B cell (primary cell): ENCODE results near the gene RNMT. TPM values are rescaled to one million over a fixed set of nuclear protein-coding genes. Genes with fewer than 3 reads are reported as not detected.

Experiments used
- ATAC-seq: fragments of 200-7000 bp; cut with Tn5 transposase; one replicate; pipeline ENCODE4 v1.10.0; 2021; ENCODE audit warnings: low read depth, mild to moderate bottlenecking, moderate number of reproducible peaks, moderate library complexity
- CTCF ChIA-PET: fragments of 350-600 bp; sonication (Branson Sonifier 250); formaldehyde crosslinking; loops from one replicate; lab custom pipeline; 2021; ENCODE audit warnings: antibody characterized with exemption, inconsistent platforms; lab: Charles Lee
- POLR2A ChIA-PET: fragments of 350-600 bp; sonication (Branson Sonifier 250); formaldehyde crosslinking; loops from one replicate; lab custom pipeline; 2021; ENCODE audit warnings: antibody characterized with exemption; lab: Charles Lee
- DNase-seq: peaks from one replicate; pipeline ENCODE4 v3.0.0; 2013
- H2AFZ ChIP-seq: 2 replicates; pipeline ENCODE4 v1.6.1; 2012; ENCODE audit warnings: mild to moderate bottlenecking, low read depth, low read length; ENCODE audit not compliant: insufficient read depth, poor library complexity, severe bottlenecking
- H3K27ac ChIP-seq, 2 donors: 1 replicate in 1 of 2; 2 replicates in 1 of 2; pipeline ENCODE4 v1.5.1; 2012 to 2013; ENCODE audit warnings: low read length in 2 of 2, mild to moderate bottlenecking in 2 of 2, moderate library complexity in 1 of 2
- H3K27me3 ChIP-seq, 4 experiments: fragments of 200-600 bp in 1 of 4; sonication (generic) in 1 of 4; replicated peaks in 1 of 4; 1 replicate in 2 of 4; 2 replicates in 2 of 4; pipeline versions ENCODE4 v1.6.1 to v1.7.0; 2013 to 2016; ENCODE audit warnings: low read length in 3 of 4, mild to moderate bottlenecking in 2 of 4, mixed read lengths in 1 of 4, moderate library complexity in 1 of 4; ENCODE audit not compliant: insufficient read depth in 4 of 4, control insufficient read depth in 3 of 4; ENCODE audit errors: control extremely low read depth in 1 of 4
- H3K36me3 ChIP-seq, 2 experiments: replicated peaks in 1 of 2; 1 replicate in 1 of 2; 2 replicates in 1 of 2; pipeline versions ENCODE4 v1.6.1 to v1.7.1; 2013; ENCODE audit warnings: low read length in 1 of 2; ENCODE audit not compliant: insufficient read depth in 2 of 2, control insufficient read depth in 1 of 2; ENCODE audit errors: control extremely low read depth in 1 of 2, extremely low read depth in 1 of 2
- H3K4me1 ChIP-seq, 2 donors: fragments of 200-600 bp in 1 of 2; sonication (generic) in 1 of 2; 1 replicate in 1 of 2; 2 replicates in 1 of 2; pipeline versions ENCODE4 v1.5.1 to v1.6.1; 2013 to 2017; ENCODE audit warnings: low read length in 2 of 2; ENCODE audit not compliant: control insufficient read depth in 2 of 2, insufficient read depth in 2 of 2
- H3K4me2 ChIP-seq: replicated peaks from 2 replicates; pipeline ENCODE3; 2012; ENCODE audit warnings: mild to moderate bottlenecking, low read depth, low read length; ENCODE audit not compliant: poor library complexity, severe bottlenecking
- H3K4me3 ChIP-seq, 5 experiments: fragments of 200-600 bp in 1 of 5; sonication (generic) in 1 of 5; 1 replicate in 3 of 5; 2 replicates in 2 of 5; pipeline versions ENCODE4 v1.5.1 to v1.7.0; 2011 to 2016; ENCODE audit warnings: low read length in 4 of 5, mild to moderate bottlenecking in 4 of 5, low read depth in 2 of 5, control low read depth in 1 of 5, moderate library complexity in 1 of 5; ENCODE audit not compliant: insufficient read depth in 1 of 5; ENCODE audit errors: control extremely low read depth in 1 of 5, extremely low read depth in 1 of 5
- H3K79me2 ChIP-seq: fragments of 200-600 bp; sonication (generic); one replicate; pipeline ENCODE4 v1.6.0; 2016; ENCODE audit warnings: low read length; ENCODE audit not compliant: control insufficient read depth, insufficient read depth
- H3K9ac ChIP-seq: fragments of 200-600 bp; sonication (generic); 2 replicates; pipeline ENCODE4 v1.6.1; 2017; ENCODE audit warnings: mild to moderate bottlenecking, low read length, moderate library complexity
- H3K9me3 ChIP-seq, 3 donors: one replicate each; pipeline versions ENCODE4 v1.6.1 to v1.7.1; 2013; ENCODE audit warnings: low read length in 2 of 3; ENCODE audit not compliant: control insufficient read depth in 2 of 3, insufficient read depth in 1 of 3; ENCODE audit errors: control extremely low read depth in 1 of 3
- H4K20me1 ChIP-seq: 2 replicates; pipeline ENCODE4 v1.6.0; 2012; ENCODE audit warnings: mild to moderate bottlenecking, low read length; ENCODE audit not compliant: insufficient read depth, control insufficient read depth, poor library complexity, severe bottlenecking
- H3K27ac Mint-ChIP-seq: one replicate; pipeline ENCODE4 v1.8.0; 2021; ENCODE audit warnings: mixed read lengths
- H3K27me3 Mint-ChIP-seq: one replicate; pipeline ENCODE4 v1.8.0; 2021; ENCODE audit warnings: mixed read lengths
- H3K4me1 Mint-ChIP-seq: one replicate; pipeline ENCODE4 v1.8.0; 2021; ENCODE audit warnings: mixed read lengths
- H3K4me3 Mint-ChIP-seq: one replicate; pipeline ENCODE4 v1.8.0; 2021; ENCODE audit warnings: mixed read lengths
- H3K9me3 Mint-ChIP-seq: one replicate; pipeline ENCODE4 v1.8.0; 2022; ENCODE audit warnings: mixed read lengths; ENCODE audit not compliant: insufficient read depth
- CTCF ChIP-seq: fragments of 200-600 bp; IDR thresholded peaks from one replicate; pipeline ENCODE4 v1.8.0; 2022; ENCODE audit warnings: antibody characterized with exemption, mild to moderate bottlenecking
- EZH2 ChIP-seq: IDR thresholded peaks from 2 replicates; pipeline ENCODE4 v1.6.1; 2012; ENCODE audit warnings: borderline replicate concordance, low read depth, mild to moderate bottlenecking, moderate library complexity, low read length; ENCODE audit not compliant: insufficient read depth, poor library complexity, severe bottlenecking
- WGBS: methylation state at CpG from one replicate; pipeline ENCODE4 v1.1.5; 2013; ENCODE audit warnings: missing lambda C conversion rate; ENCODE audit not compliant: insufficient coverage; 5-methylcytosine and 5-hydroxymethylcytosine counted together
- intact Hi-C: fragments of 100-400 bp; cut with micrococcal nuclease; formaldehyde crosslinking; loops from one replicate; pipeline ENCODE4 v1.10.0; 2022
- polyA plus RNA-seq: library from polyadenylated mRNA; depleted of rRNA; stranded (reverse); fragments of >200 nt; gene quantifications from 2 replicates; pipeline ENCODE4 v1.2.3, GENCODE V29; 2012
- total RNA-seq, 2 donors: library from RNA; stranded (reverse); fragments of 120-200 nt in 1 of 2; gene quantifications; 1 replicate in 1 of 2; 2 replicates in 1 of 2; pipeline versions ENCODE4 v1.2.3 to v1.2.4, GENCODE V29; 2013 to 2022

The RNMT gene
- total and polyA plus RNA-seq, 2 donors (not counting 1 experiment from before 2014, with no cell fraction given): 15.4 to 57.8 TPM

- TF ChIP-seq EZH2: no peak
- TF ChIP-seq CTCF: no peak
- H2AFZ ChIP-seq: no peak overlapping the region
- intact Hi-C loops: no loop called here
- H3K79me2 ChIP-seq: no peaks in the 10 kb centered on the region
- peaks cover 0 to 9% (median 1%) of the 10 kb centered on the region in 3 donors for H3K9me3 ChIP-seq
- ATAC-seq: no peak
- Mint-ChIP-seq H3K9me3 (no peaks in the 10 kb centered on the region), H3K27me3 (peaks cover 6% of the 10 kb centered on the region), H3K4me1 (no peaks in the 10 kb centered on the region), H3K4me3 (no peak overlapping the region), H3K27ac (no peak overlapping the region)
- no peaks in the 10 kb centered on the region for H3K36me3 ChIP-seq
- no peak for DNase-seq
- H3K27ac ChIP-seq: no peak overlapping the region
- H3K4me1 ChIP-seq: no peaks in the 10 kb centered on the region
- H3K4me2 ChIP-seq: no peak overlapping the region
- CTCF ChIA-PET: no interaction called here
- H3K9ac ChIP-seq: no peak overlapping the region
- POLR2A ChIA-PET: no interaction called here
- H3K27me3 ChIP-seq: peaks cover 0 to under 1% (median 0%) of the 10 kb centered on the region in 4 experiments
- H3K4me3 ChIP-seq: no peak overlapping the region
- H4K20me1 ChIP-seq: no peaks in the 10 kb centered on the region
- 84% methylated on average over 3 of the region's 7 CpGs for WGBS
Measured at GRCh38 chr18:13791181-13791580, 64.7 kb downstream of the RNMT start.

- no peak overlapping the region for H3K4me3 Mint-ChIP-seq
Measured at GRCh38 chr18:13793819-13794218, 67.3 kb downstream of the RNMT start.

More at GRCh38 chr18:13793819-13794218, 67.3 kb downstream of the RNMT start:
- POLR2A ChIA-PET: no interaction called here
- CTCF ChIA-PET: no interaction called here
- TF ChIP-seq EZH2 (no peak), CTCF (no peak)
- 46% methylated on average over 2 of the region's 7 CpGs for WGBS
- no peaks in the 10 kb centered on the region for H4K20me1 ChIP-seq
- Mint-ChIP-seq H3K9me3 (no peaks in the 10 kb centered on the region), H3K4me1 (no peaks in the 10 kb centered on the region), H3K27me3 (peaks cover 27% of the 10 kb centered on the region), H3K27ac (no peak overlapping the region)
- no peaks in the 10 kb centered on the region for H3K79me2 ChIP-seq
- no peak overlapping the region for H2AFZ ChIP-seq
- no peaks in the 10 kb centered on the region for H3K4me1 ChIP-seq
- no peak overlapping the region for H3K4me2 ChIP-seq
- ATAC-seq: no peak
- intact Hi-C loops: no loop called here
- DNase-seq: no peak
- no peak overlapping the region for H3K9ac ChIP-seq
- H3K36me3 ChIP-seq: no peaks in the 10 kb centered on the region
- H3K27me3 ChIP-seq: peaks cover 0 to 17% (median 4%) of the 10 kb centered on the region in 4 experiments
- peaks cover 0 to 6% (median 0%) of the 10 kb centered on the region in 3 donors for H3K9me3 ChIP-seq
- no peak overlapping the region for H3K27ac ChIP-seq
- no peak overlapping the region for H3K4me3 ChIP-seq
